ENCODE results near the gene PLXNA4. TPM values are rescaled to one million over a fixed set of nuclear protein-coding genes. Genes with fewer than 3 reads are reported as not detected.

Gene PLXNA4
- total and polyA plus RNA-seq, 2 experiments from 2014 or later: 0.08 to 0.80 TPM

DNA sequence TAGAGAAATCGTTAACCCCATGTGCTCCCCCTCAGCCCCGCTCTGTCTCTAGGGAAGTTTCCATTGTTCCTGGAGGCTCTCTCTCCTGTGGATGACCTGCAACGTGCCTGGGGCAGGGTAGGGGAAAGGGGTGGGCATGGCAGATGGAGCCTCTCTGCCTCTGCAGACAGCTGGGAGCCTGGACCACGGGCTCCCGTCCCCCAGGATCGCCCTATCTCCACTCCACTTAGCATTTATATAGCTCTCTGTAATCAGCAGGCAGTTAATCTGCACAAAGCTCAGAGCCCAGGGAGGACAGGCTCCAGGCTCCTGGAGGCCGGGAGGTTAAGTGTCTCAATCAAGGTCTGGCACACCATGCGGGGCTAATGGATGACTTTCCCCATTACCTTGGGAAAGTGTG, 369.7 kb downstream of the PLXNA4 start (continued):
- TF ChIP-seq, protein P1, sequence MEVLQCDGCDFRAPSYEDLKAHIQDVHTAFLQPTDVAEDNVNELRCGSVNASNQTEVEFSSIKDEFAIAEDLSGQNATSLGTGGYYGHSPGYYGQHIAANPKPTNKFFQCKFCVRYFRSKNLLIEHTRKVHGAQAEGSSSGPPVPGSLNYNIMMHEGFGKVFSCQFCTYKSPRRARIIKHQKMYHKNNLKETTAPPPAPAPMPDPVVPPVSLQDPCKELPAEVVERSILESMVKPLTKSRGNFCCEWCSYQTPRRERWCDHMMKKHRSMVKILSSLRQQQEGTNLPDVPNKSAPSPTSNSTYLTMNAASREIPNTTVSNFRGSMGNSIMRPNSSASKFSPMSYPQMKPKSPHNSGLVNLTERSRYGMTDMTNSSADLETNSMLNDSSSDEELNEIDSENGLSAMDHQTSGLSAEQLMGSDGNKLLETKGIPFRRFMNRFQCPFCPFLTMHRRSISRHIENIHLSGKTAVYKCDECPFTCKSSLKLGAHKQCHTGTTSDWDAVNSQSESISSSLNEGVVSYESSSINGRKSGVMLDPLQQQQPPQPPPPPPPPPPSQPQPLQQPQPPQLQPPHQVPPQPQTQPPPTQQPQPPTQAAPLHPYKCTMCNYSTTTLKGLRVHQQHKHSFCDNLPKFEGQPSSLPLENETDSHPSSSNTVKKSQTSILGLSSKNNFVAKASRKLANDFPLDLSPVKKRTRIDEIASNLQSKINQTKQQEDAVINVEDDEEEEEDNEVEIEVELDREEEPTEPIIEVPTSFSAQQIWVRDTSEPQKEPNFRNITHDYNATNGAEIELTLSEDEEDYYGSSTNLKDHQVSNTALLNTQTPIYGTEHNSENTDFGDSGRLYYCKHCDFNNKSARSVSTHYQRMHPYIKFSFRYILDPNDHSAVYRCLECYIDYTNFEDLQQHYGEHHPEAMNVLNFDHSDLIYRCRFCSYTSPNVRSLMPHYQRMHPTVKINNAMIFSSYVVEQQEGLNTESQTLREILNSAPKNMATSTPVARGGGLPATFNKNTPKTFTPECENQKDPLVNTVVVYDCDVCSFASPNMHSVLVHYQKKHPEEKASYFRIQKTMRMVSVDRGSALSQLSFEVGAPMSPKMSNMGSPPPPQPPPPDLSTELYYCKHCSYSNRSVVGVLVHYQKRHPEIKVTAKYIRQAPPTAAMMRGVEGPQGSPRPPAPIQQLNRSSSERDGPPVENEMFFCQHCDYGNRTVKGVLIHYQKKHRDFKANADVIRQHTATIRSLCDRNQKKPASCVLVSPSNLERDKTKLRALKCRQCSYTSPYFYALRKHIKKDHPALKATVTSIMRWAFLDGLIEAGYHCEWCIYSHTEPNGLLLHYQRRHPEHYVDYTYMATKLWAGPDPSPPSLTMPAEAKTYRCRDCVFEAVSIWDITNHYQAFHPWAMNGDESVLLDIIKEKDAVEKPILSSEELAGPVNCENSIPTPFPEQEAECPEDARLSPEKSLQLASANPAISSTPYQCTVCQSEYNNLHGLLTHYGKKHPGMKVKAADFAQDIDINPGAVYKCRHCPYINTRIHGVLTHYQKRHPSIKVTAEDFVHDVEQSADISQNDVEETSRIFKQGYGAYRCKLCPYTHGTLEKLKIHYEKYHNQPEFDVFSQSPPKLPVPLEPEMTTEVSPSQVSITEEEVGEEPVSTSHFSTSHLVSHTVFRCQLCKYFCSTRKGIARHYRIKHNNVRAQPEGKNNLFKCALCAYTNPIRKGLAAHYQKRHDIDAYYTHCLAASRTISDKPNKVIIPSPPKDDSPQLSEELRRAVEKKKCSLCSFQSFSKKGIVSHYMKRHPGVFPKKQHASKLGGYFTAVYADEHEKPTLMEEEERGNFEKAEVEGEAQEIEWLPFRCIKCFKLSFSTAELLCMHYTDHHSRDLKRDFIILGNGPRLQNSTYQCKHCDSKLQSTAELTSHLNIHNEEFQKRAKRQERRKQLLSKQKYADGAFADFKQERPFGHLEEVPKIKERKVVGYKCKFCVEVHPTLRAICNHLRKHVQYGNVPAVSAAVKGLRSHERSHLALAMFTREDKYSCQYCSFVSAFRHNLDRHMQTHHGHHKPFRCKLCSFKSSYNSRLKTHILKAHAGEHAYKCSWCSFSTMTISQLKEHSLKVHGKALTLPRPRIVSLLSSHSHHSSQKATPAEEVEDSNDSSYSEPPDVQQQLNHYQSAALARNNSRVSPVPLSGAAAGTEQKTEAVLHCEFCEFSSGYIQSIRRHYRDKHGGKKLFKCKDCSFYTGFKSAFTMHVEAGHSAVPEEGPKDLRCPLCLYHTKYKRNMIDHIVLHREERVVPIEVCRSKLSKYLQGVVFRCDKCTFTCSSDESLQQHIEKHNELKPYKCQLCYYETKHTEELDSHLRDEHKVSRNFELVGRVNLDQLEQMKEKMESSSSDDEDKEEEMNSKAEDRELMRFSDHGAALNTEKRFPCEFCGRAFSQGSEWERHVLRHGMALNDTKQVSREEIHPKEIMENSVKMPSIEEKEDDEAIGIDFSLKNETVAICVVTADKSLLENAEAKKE (CRISPR knock-in tag; IDR thresholded peaks at IDR 0.05): no peak

DNA sequence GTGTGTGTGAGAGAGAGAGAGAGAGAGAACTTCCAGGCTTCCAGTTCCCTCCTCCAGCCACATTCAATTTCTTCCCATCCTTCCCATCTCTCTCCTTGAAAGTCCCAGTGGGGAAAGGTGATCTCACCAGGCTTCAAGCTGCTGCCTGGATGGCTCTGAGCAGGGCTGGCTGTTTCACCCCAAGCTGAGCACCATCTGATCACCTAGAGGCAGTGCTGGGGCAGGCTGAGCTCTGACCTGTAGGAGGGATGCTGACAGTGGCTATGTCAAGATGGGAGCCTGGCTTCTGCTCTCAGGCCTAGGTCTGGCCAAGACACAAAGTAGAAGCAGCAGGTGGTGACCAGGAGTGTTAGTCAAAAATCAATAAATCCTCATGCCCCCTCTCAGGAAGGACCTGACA, 370.8 kb downstream of the PLXNA4 start:
- Histone ChIP-seq H2AFZ (no peak overlapping the region), H3K27me3 (ENCODE audit: insufficient read depth) (no peaks in the 10 kb centered on the region), H3K79me2 (replicated peaks; ENCODE audit: insufficient read depth) (no peaks in the 10 kb centered on the region), H3K9me2 (ENCODE audit: insufficient read depth) (0 out of 2 replicates have a peak, but pooled peaks cover 2% of the 10 kb centered on the region), H3K36me3 (ENCODE audit: insufficient read depth) (no peaks in the 10 kb centered on the region), H4K20me1 (replicated peaks; ENCODE audit: insufficient read depth) (no peaks in the 10 kb centered on the region), H3F3A (replicated peaks; ENCODE audit: low read depth) (no peaks in the 10 kb centered on the region), H3K4me3 (no peak overlapping the region), H3K4me2 (no peak overlapping the region), H3K27ac (ENCODE audit: low read depth) (no peak overlapping the region), H3K4me1 (ENCODE audit: insufficient read depth) (no peaks in the 10 kb centered on the region)
- H3K4me3 Mint-ChIP-seq: no peak overlapping the region
- H3K9me3 Mint-ChIP-seq: no peaks in the 10 kb centered on the region; the same call in 2 of the 3 replicates
- H3K36me3 Mint-ChIP-seq (ENCODE audit: low read depth): no peaks in the 10 kb centered on the region
- no peak for DNase-seq (ENCODE audit: low spot score)
- no peak for ATAC-seq
- H3K4me1 Mint-ChIP-seq: peaks cover 15% of the 10 kb centered on the region
- H3K27me3 Mint-ChIP-seq (ENCODE audit: insufficient read depth, low read depth, poor library complexity): peaks cover 8% of the 10 kb centered on the region
- H3K27ac Mint-ChIP-seq: no peak overlapping the region
- TF ChIP-seq STAT1 (IDR thresholded peaks at IDR 0.05; ENCODE audit: unreplicated experiment) (no peak), NANOG (IDR thresholded peaks at IDR 0.05; ENCODE audit: borderline replicate concordance) (no peak), JUNB (IDR thresholded peaks at IDR 0.05; ENCODE audit: unreplicated experiment) (no peak), EZH2phosphoT487 (IDR thresholded peaks at IDR 0.05; ENCODE audit: unreplicated experiment) (no peak), ZNF114 (CRISPR knock-in tag; IDR thresholded peaks at IDR 0.05) (no peak), EZH2 (IDR thresholded peaks at IDR 0.05; ENCODE audit: low read depth, unreplicated experiment) (no peak), CREB1 (CRISPR knock-in tag; IDR thresholded peaks at IDR 0.05; ENCODE audit: low read depth) (no peak), ZNF331 (CRISPR knock-in tag; IDR thresholded peaks at IDR 0.05; ENCODE audit: low read depth) (no peak), POLR2AphosphoS5 (IDR thresholded peaks at IDR 0.05; ENCODE audit: low read depth) (no peak)
- TF ChIP-seq, protein P2, sequence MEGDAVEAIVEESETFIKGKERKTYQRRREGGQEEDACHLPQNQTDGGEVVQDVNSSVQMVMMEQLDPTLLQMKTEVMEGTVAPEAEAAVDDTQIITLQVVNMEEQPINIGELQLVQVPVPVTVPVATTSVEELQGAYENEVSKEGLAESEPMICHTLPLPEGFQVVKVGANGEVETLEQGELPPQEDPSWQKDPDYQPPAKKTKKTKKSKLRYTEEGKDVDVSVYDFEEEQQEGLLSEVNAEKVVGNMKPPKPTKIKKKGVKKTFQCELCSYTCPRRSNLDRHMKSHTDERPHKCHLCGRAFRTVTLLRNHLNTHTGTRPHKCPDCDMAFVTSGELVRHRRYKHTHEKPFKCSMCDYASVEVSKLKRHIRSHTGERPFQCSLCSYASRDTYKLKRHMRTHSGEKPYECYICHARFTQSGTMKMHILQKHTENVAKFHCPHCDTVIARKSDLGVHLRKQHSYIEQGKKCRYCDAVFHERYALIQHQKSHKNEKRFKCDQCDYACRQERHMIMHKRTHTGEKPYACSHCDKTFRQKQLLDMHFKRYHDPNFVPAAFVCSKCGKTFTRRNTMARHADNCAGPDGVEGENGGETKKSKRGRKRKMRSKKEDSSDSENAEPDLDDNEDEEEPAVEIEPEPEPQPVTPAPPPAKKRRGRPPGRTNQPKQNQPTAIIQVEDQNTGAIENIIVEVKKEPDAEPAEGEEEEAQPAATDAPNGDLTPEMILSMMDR (conservative IDR thresholded peaks at IDR 0.05; ENCODE audit: low read depth in 2 of 2): no peak
- TF ChIP-seq, protein P3, sequence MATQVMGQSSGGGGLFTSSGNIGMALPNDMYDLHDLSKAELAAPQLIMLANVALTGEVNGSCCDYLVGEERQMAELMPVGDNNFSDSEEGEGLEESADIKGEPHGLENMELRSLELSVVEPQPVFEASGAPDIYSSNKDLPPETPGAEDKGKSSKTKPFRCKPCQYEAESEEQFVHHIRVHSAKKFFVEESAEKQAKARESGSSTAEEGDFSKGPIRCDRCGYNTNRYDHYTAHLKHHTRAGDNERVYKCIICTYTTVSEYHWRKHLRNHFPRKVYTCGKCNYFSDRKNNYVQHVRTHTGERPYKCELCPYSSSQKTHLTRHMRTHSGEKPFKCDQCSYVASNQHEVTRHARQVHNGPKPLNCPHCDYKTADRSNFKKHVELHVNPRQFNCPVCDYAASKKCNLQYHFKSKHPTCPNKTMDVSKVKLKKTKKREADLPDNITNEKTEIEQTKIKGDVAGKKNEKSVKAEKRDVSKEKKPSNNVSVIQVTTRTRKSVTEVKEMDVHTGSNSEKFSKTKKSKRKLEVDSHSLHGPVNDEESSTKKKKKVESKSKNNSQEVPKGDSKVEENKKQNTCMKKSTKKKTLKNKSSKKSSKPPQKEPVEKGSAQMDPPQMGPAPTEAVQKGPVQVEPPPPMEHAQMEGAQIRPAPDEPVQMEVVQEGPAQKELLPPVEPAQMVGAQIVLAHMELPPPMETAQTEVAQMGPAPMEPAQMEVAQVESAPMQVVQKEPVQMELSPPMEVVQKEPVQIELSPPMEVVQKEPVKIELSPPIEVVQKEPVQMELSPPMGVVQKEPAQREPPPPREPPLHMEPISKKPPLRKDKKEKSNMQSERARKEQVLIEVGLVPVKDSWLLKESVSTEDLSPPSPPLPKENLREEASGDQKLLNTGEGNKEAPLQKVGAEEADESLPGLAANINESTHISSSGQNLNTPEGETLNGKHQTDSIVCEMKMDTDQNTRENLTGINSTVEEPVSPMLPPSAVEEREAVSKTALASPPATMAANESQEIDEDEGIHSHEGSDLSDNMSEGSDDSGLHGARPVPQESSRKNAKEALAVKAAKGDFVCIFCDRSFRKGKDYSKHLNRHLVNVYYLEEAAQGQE (IDR thresholded peaks at IDR 0.05; ENCODE audit: unreplicated experiment): no peak

Measured in GM23338 (cell line).